HG03097 (cell line): ENCODE measurements around the gene CFAP251.

ENCODE experiments used
- ATAC-seq: cut with Tn5 transposase; IDR thresholded peaks from one replicate; pipeline ENCODE4 v1.9.1; 2021; ENCODE audit not compliant: unreplicated experiment, low FRiP score

Gene CFAP251

GRCh38 chr12:121996050-121996944 lies 77.9 kb downstream of the CFAP251 start:
- no peak for ATAC-seq

GRCh38 chr12:121996945-121997612 lies 78.7 kb downstream of the CFAP251 start:
- ATAC-seq = no peak

- no peak for ATAC-seq
These were observed 83.2 kb downstream of the CFAP251 start for GRCh38 chr12:122001466-122002209.

GRCh38 chr12:122003651-122004611 lies 85.5 kb downstream of the CFAP251 start:
- ATAC-seq = no peak

GRCh38 chr12:122004633-122005071 lies 86.3 kb downstream of the CFAP251 start:
- ATAC-seq = no peak

- ATAC-seq = no peak
These were observed 86.9 kb downstream of the CFAP251 start for GRCh38 chr12:122005252-122005776.

GRCh38 chr12:122006186-122006926 lies 88.0 kb downstream of the CFAP251 start:
- no peak for ATAC-seq

- no peak for ATAC-seq
These were observed 91.3 kb downstream of the CFAP251 start for GRCh38 chr12:122009741-122010140.

GRCh38 chr12:122012184-122012583 lies 93.8 kb downstream of the CFAP251 start:
- ATAC-seq = no peak

- ATAC-seq = no peak
These were observed 94.7 kb downstream of the CFAP251 start for GRCh38 chr12:122013136-122013535.

GRCh38 chr12:122013791-122014590 lies 95.6 kb downstream of the CFAP251 start:
- no peak for ATAC-seq

- ATAC-seq = no peak
These were observed 96.4 kb downstream of the CFAP251 start for GRCh38 chr12:122014781-122015180.

- no peak for ATAC-seq
These were observed 100.1 kb downstream of the CFAP251 start for GRCh38 chr12:122018457-122018856.

GRCh38 chr12:122018937-122019336 lies 100.5 kb downstream of the CFAP251 start:
- ATAC-seq = no peak

- ATAC-seq = no peak
These were observed 102.4 kb downstream of the CFAP251 start for GRCh38 chr12:122020795-122021192.

- ATAC-seq = no peak
These were observed 102.9 kb downstream of the CFAP251 start for GRCh38 chr12:122021193-122021821.

- ATAC-seq = no peak
These were observed 103.5 kb downstream of the CFAP251 start, which contains the start of gene BCL7A for GRCh38 chr12:122021822-122022392. Gene BCL7A, plus strand, starts transcription at chr12:122021884. Its CDS starts 208 bp downstream, at chr12:122022092.
